Astrocyte (in vitro differentiated cells and primary cell): Measurements from ENCODE around the gene IFT27. TPM values are rescaled to one million over a fixed set of nuclear protein-coding genes. Genes with fewer than 3 reads are reported as not detected.

Source experiments
- DNase-seq: peaks from one replicate; pipeline ENCODE4 v3.0.0-alpha.2; 2010; ENCODE audit warnings: low read depth
- FAIRE-seq: peaks from 2 replicates; lab custom pipeline; 2011; peaks lifted over from hg19 to GRCh38; lab: Jason Lieb, UNC
- H2AFZ ChIP-seq: 2 replicates; pipeline ENCODE4 v1.6.0; 2012; ENCODE audit warnings: low read depth, low read length, inconsistent platforms
- H3K27ac ChIP-seq: 2 replicates; pipeline ENCODE4 v1.5.1; 2011; ENCODE audit warnings: low read depth, low read length, inconsistent platforms
- H3K27me3 ChIP-seq: 2 replicates; pipeline ENCODE4 v1.6.0; 2011; ENCODE audit warnings: low read length, inconsistent platforms; ENCODE audit not compliant: insufficient read depth
- H3K36me3 ChIP-seq: 2 replicates; pipeline ENCODE4 v1.5.1; 2011; ENCODE audit warnings: low read length, inconsistent platforms; ENCODE audit not compliant: insufficient read depth
- H3K4me1 ChIP-seq: 2 replicates; pipeline ENCODE4 v1.5.1; 2011; ENCODE audit warnings: low read length, inconsistent platforms; ENCODE audit not compliant: insufficient read depth
- H3K4me2 ChIP-seq: 2 replicates; pipeline ENCODE4 v1.6.0; 2012; ENCODE audit warnings: low read length, inconsistent platforms
- H3K4me3 ChIP-seq: 2 replicates; pipeline ENCODE4 v1.5.1; 2011; ENCODE audit warnings: low read depth, mild to moderate bottlenecking, low read length, inconsistent platforms; ENCODE audit not compliant: insufficient read depth
- H3K79me2 ChIP-seq: 2 replicates; pipeline ENCODE4 v1.6.0; 2012; ENCODE audit warnings: mild to moderate bottlenecking, low read length, inconsistent platforms; ENCODE audit not compliant: insufficient read depth
- H3K9ac ChIP-seq: 2 replicates; pipeline ENCODE4 v1.6.0; 2012; ENCODE audit warnings: mild to moderate bottlenecking, low read length, inconsistent platforms
- H3K9me3 ChIP-seq: 2 replicates; pipeline ENCODE4 v1.5.1; 2012; ENCODE audit warnings: low read depth, mild to moderate bottlenecking, low read length, inconsistent platforms; ENCODE audit not compliant: insufficient read depth
- H4K20me1 ChIP-seq: 2 replicates; pipeline ENCODE4 v1.6.0; 2012; ENCODE audit warnings: low read length, inconsistent platforms; ENCODE audit not compliant: insufficient read depth
- H3K27ac Mint-ChIP-seq: one replicate; pipeline ENCODE4 v1.8.0; 2021; ENCODE audit warnings: mild to moderate bottlenecking, mixed read lengths; ENCODE audit not compliant: unreplicated experiment
- H3K27me3 Mint-ChIP-seq: one replicate; pipeline ENCODE4 v1.8.0; 2021; ENCODE audit warnings: low read depth, mixed read lengths; ENCODE audit not compliant: unreplicated experiment
- H3K36me3 Mint-ChIP-seq: one replicate; pipeline ENCODE4 v1.8.0; 2021; ENCODE audit warnings: low read depth, mixed read lengths; ENCODE audit not compliant: unreplicated experiment
- H3K4me1 Mint-ChIP-seq: one replicate; pipeline ENCODE4 v1.8.0; 2021; ENCODE audit warnings: low read depth, mixed read lengths; ENCODE audit not compliant: unreplicated experiment
- H3K4me3 Mint-ChIP-seq: one replicate; pipeline ENCODE4 v1.8.0; 2021; ENCODE audit warnings: mild to moderate bottlenecking, moderate library complexity, mixed read lengths; ENCODE audit not compliant: unreplicated experiment
- H3K9me3 Mint-ChIP-seq: one replicate; pipeline ENCODE4 v1.8.0; 2021; ENCODE audit warnings: mild to moderate bottlenecking, mixed read lengths; ENCODE audit not compliant: unreplicated experiment
- EZH2 ChIP-seq: IDR thresholded peaks from 2 replicates; pipeline ENCODE4 v1.6.1; 2012; ENCODE audit warnings: mild to moderate bottlenecking, low read length, inconsistent platforms; ENCODE audit not compliant: insufficient read depth
- total RNA-seq: library from RNA; stranded (reverse); gene quantifications from 2 replicates; pipeline ENCODE4 v1.2.1, GENCODE V29; 2021
- TF ChIP-seq, protein P1 (sequence below): IDR thresholded peaks from 2 replicates; pipeline ENCODE4 v1.5.1; 2011; ENCODE audit warnings: low read depth, mild to moderate bottlenecking, inconsistent platforms, low read length, moderate library complexity; ENCODE audit not compliant: insufficient read depth

Gene IFT27
- total RNA-seq, 1 donor from 2014 or later: 30.1 TPM

DNA sequence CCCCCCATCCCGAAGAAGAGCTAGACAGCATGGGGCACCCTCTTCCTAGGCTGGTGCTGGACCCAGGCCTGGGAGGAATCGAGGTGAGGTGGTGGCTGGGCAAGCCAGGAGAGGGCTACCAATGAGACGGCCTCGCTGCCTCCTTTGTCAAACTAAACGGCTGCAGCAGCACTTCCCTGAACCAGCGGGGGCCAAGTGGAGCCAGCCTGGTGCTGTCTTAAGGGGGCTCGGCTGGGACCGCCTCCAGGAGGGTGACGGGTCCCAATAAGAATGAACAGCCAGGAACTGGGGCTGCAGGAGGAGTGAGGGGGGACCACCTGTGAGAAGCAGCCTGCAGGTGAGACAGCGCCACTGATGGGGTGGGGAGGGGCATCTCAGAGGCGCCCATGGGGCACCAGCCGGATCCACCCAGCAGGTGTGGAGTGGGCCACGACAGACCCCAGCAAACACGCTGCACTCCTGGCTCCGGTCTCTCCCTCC is 17.1 kb downstream of the IFT27 start:
- no peaks in the 10 kb centered on the region for H3K4me1 Mint-ChIP-seq
- Histone ChIP-seq H3K27ac (no peak overlapping the region), H3K4me3 (no peak overlapping the region), H3K9me3 (no peaks in the 10 kb centered on the region), H3K36me3 (no peaks in the 10 kb centered on the region), H3K9ac (no peak overlapping the region), H4K20me1 (no peaks in the 10 kb centered on the region), H3K4me1 (no peaks in the 10 kb centered on the region), H3K4me2 (no peak overlapping the region), H2AFZ (no peak overlapping the region), H3K27me3 (peaks cover 2% of the 10 kb centered on the region), H3K79me2 (no peaks in the 10 kb centered on the region)
- H3K27me3 Mint-ChIP-seq: peaks cover 16% of the 10 kb centered on the region
- DNase-seq: no peak
- H3K27ac Mint-ChIP-seq: no peak overlapping the region
- FAIRE-seq: no peak
- H3K4me3 Mint-ChIP-seq: no peak overlapping the region
- no peaks in the 10 kb centered on the region for H3K9me3 Mint-ChIP-seq
- no peak for TF ChIP-seq EZH2
- TF ChIP-seq, protein P1, sequence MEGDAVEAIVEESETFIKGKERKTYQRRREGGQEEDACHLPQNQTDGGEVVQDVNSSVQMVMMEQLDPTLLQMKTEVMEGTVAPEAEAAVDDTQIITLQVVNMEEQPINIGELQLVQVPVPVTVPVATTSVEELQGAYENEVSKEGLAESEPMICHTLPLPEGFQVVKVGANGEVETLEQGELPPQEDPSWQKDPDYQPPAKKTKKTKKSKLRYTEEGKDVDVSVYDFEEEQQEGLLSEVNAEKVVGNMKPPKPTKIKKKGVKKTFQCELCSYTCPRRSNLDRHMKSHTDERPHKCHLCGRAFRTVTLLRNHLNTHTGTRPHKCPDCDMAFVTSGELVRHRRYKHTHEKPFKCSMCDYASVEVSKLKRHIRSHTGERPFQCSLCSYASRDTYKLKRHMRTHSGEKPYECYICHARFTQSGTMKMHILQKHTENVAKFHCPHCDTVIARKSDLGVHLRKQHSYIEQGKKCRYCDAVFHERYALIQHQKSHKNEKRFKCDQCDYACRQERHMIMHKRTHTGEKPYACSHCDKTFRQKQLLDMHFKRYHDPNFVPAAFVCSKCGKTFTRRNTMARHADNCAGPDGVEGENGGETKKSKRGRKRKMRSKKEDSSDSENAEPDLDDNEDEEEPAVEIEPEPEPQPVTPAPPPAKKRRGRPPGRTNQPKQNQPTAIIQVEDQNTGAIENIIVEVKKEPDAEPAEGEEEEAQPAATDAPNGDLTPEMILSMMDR: no peak
- peaks cover 8% of the 10 kb centered on the region for H3K36me3 Mint-ChIP-seq

DNA sequence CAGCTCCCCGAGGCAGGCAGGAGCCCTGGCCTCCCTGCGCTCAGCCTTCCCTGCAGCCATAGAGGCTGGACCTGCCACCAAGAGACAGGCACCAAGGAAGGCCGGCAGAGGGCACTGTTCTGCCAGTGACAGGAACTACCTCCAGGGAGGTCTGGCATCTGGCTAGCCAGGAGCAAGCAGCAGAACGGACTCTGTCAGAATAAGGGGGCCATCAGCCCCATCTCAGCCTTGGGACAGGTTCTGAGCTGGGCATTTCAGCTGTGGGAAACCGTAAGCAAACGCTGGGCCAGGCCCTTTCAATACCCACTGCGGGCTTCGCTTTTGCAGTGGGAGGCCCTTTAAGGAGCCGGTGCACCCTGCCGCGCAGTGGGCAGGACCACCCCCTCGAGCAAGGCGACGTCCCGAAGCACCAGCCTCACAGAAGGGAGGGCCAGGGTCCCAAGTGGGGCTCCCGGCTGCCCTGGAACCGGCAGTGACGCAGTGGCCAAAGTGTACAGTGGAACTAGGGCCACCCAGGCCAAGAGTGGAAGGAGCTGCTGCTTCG is 18.2 kb downstream of the IFT27 start:
- peaks cover 27% of the 10 kb centered on the region for H3K27me3 Mint-ChIP-seq
- FAIRE-seq: no peak

More for the DNA sequence above, 18.2 kb downstream of the IFT27 start:
- Histone ChIP-seq H3K4me2 (no peak overlapping the region), H3K9me3 (no peaks in the 10 kb centered on the region), H3K79me2 (no peaks in the 10 kb centered on the region), H3K27me3 (peaks cover 7% of the 10 kb centered on the region), H2AFZ (no peak overlapping the region), H3K9ac (no peak overlapping the region), H3K4me3 (no peak overlapping the region), H3K27ac (no peak overlapping the region), H3K4me1 (no peaks in the 10 kb centered on the region), H4K20me1 (no peaks in the 10 kb centered on the region), H3K36me3 (no peaks in the 10 kb centered on the region)
- Mint-ChIP-seq H3K4me1 (no peaks in the 10 kb centered on the region), H3K4me3 (no peak overlapping the region), H3K36me3 (peaks cover 6% of the 10 kb centered on the region), H3K9me3 (no peaks in the 10 kb centered on the region), H3K27ac (no peak overlapping the region)
- peak; percentile 28 for DNase-seq
- no peak for TF ChIP-seq EZH2
- TF ChIP-seq, protein P1: peak; percentile 60
